ENCODE measurements around the gene BRDT.

BRDT gene

DNA sequence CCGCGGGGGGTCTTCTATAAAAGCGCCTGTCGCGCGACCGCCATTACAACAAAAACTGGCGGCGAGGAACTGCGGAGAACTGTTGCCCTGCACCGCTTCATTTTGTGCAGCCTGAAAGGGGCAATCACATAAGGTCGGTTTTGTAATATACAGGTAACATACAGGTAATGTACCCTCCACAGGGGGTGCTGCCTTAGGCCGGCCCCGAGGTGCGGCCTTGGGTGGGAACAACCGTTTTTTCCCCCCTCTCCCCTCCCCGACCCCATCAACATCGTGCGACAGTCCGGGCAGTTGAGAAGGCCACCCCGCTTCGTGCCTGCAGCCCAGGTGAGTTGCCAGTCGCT lies at the start of gene BRDT:
Gene BRDT, plus strand, starts transcription at position 46 of the 344 bp plus-strand sequence. CDS start 13,354 bp downstream, outside the sequence.
- DNase-seq (ENCODE audit: low read depth in 2 of 2): no peak

DNA sequence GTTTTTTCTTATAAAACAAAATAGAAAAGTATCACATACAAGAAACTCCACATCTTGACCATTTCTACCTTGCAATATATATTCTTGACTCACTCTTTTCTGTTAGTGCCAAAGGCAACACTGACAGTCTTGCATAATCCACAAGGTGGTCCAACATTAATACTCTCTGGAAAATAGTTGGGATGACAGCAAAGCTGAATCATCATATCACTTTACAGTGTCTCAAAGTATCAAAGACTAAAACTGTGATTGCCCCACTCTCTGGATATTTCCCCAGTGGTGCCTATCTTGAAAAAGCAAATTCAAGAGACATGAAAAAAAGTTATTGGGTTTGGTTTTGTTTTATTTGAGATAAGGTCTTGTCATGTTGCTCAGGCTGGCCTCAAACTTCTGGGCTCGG lies 48.6 kb upstream of the BRDT start:
- DNase-seq (ENCODE audit: low read depth in 2 of 2): no peak

DNA sequence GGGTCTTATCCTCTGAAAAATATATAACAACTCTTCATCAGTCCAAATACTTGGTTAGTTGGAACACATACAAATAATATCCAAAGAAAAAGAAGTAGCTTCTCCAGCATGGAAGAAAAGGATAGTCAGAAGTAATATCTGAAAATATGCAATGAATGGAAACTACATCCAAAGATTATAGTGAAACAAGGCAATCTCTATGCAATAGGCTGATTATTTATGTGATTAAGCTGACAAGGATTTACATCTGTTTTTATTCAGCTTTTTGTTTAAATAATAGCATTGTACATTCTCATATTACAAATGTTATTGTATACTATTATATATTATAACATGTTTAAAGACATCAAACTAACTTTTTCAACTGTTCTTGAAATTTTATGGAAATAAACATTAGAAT lies 48.0 kb upstream of the BRDT start:
- DNase-seq (ENCODE audit: low read depth in 2 of 2): no peak

DNA sequence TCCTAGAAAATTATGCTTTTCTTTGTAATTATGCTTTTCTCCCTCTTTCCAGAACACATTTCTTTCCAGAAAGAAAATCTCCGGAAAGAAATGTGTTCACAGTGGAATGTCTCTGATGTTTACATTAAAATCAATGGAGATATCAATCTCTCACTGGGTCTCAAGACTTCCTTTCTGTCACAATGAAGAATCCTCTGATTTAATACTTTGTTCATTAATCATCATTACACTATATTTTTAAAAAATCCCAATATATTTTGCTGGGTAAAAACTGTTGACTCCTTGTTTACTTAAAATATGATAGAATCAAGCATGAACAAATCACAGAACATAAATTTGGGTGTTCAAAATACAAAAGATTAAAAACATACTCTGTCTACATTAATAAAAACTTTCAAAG lies 36.9 kb upstream of the BRDT start:
- no peak for DNase-seq (ENCODE audit: low read depth in 2 of 2)

DNA sequence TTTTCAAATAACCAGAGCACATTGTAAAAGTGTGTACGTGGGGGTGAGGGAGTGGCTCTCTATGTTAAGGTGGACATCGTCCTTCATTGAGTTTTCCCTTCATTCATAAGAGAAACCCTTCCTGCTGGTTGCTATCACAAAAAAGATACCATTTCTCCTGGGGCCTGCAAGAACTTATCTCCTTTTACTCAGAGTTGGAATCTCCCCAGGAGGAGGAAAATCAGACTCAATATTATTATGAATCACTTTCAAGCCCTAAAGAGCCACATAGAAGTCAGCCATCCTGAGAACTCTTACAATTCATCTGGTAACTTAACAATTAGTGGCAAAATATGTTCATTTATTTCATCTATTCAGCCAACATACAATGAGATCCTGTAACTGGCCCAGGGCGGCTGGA lies 36.2 kb upstream of the BRDT start:
- no peak for DNase-seq (ENCODE audit: low read depth in 2 of 2)

DNA sequence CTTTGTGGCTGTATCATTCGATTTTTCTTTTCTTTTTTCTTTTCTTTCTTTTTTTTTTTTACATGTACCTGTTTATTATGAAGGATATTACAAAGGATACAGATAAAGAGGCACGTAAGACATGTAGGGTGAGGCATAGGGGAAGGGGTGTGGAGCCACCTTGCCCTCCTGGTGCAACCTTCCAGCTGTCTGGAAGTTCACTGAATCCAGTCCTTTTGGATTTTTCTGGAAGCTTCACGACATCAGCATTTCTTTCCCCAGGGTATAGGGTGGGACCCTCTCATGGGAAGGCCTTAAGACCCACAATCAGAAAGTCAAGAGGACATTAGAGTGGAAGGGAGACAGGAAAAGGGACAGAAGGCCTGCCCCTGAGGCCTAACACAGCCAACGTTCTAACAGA lies 33.2 kb upstream of the BRDT start:
- DNase-seq (ENCODE audit: low read depth in 2 of 2): no peak

DNA sequence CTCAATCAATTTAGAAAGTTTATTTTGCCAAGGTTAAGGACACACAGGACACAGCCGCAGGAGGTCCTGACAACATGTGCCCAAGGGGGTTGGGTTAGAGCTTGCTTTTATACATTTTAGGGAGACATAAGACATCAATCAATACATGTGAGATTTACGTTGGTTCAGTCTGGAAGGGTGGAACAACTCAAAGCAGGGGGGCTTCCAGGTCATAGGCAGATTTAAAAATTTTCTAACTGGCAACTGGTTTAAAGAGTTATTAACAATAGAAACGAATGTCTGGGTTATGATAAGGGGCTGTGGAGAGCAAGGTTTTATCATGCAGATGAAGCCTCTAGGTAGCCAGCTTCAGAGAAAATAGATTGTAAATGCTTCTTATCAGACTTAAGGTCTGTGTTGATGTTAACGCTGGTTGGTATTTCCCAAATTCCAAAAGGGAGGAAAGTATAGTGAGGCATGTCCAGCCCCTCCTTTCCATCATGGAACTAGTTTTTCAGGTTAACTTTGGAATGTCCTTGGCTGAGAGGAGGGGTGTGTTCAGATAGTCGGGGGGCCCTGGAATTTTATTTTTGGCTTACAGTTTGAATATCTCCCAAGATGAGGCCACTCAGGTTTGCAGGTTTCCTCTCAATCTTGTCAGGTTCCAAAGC lies 32.3 kb upstream of the BRDT start:
- DNase-seq (ENCODE audit: low read depth in 2 of 2): no peak

DNA sequence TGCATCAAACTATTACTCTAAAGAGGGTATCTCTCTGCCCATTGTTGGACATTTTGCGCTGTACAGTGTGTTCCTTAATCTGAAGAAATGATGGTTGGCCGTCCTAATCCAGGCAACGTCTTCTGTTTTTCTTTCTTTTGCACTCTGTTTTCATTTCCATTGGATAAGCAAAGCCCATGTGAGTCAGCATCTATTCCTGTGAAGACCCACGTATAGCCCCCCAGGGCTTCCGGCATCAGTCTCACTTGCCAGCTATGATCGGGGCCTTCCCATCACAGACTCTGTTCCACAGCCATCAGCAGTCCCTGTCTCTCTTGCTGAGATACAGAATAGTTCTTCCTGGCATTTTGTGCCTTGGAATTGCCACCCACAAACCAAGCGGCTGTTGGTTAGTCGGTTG lies 29.2 kb upstream of the BRDT start:
- no peak for DNase-seq (ENCODE audit: low read depth in 2 of 2)

DNA sequence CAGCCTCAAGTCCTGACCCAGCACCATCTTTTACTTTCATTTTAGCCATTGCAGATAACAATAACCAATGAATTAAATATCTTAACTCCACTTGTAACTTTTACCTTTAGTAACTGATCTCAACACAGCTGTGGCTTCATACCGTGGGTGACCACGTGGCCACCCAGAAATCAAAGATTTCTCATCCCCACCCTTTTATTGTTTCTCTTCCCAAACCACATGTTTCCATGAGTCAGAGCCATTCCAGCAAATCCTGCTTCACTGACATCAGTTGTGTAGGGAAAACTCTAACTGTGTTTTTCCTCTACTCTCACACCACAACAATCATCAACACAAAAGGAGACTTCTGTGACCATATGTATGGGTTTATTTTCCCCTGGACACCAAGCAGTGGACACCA lies 25.1 kb upstream of the BRDT start:
- no peak for DNase-seq (ENCODE audit: low read depth in 2 of 2)

DNA sequence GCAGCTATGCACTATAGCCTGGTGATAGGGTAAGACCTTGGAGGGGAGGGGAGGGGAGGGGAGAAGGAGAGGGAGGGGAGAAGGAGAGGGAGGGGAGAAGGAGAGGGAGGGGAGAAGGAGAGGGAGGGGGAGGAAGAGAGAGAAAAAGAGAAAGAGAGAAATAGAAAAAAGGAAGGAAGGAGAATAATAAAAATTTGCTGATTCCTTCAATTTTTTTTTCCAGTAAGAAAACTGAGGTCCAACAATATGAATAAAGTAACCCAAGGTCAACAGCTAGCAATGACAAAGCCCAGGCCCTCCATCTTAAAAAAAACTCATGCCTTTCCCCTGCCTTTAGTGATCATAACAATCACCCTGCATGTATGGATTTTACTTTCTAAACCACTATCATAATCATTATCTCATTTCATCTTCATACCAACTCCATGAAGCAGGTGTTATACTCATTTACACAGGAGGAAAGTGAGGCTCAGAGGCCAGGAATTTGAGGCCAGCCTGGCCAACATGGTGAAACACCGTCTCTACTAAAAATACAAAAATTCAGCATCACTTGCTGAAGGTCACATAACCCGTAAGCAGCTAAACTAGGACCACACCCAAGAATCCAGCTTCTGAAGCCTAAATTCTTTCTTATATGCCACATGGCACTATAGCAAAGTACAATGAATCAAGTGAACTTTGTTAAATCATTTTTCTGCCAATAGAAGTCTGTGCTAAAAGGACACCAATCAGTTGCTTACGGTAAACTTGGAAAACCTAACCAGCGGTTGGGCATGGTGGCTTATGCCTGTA lies 23.4 kb upstream of the BRDT start:
- no peak for DNase-seq (ENCODE audit: low read depth in 2 of 2)

DNA sequence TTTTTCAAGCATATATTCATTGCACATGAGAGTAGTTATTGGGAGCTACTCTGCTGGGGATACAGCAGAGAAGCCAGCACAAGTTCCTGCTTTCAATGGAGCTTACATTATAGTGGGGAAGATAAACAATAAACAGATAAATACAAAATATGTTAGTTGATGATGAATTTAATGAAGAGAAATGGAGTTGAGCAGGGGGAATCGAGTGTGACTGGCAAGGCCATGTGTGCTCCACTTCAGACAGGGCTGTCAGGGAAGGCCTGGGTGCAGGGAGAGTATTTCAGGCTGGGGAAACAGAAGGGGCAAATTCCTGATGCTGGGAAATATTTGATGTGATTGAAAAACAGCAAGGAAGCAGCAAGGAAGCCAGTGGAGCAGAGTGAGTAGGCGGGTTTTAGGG lies 21.2 kb upstream of the BRDT start:
- DNase-seq (ENCODE audit: low read depth in 2 of 2): no peak

DNA sequence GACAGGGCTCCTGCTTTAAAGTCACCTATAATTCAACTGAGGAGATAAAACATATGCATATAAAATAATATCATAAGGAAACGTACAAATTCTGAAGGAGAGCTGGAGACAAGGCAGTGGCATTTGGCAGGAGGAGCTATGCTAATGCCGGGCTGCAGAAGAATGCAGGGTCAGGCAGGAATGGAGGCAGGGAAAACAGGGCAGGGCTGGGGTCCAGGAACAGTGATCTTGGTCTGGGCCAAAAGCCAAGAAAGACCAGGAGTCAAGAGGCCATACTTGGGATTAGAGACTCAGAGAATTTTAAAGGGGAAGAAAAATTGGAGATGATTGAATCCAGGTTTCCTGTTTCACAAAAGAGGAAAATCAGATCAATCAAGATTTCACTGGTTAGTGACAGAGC lies 20.0 kb upstream of the BRDT start:
- no peak for DNase-seq (ENCODE audit: low read depth in 2 of 2)

DNA sequence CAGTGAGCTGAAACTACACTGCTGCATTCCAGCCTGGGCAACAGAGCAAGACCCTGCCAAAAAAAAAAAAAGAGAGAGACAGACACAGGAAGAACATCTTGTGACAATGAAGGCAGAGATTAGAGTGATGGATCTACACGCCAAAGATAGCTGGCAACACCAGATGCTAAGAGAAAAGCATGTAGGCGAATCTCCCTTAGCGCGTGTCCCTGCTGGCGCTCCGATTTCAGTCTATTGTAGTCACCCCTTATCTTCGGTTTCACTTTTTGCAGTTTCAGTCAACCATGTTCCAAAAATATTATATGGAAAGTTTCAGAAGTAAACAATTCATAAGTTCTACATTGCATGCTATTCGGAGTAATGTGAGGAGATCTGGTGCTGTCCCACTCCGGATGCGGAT lies 11.6 kb upstream of the BRDT start:
- no peak for DNase-seq (ENCODE audit: low read depth in 2 of 2)

DNA sequence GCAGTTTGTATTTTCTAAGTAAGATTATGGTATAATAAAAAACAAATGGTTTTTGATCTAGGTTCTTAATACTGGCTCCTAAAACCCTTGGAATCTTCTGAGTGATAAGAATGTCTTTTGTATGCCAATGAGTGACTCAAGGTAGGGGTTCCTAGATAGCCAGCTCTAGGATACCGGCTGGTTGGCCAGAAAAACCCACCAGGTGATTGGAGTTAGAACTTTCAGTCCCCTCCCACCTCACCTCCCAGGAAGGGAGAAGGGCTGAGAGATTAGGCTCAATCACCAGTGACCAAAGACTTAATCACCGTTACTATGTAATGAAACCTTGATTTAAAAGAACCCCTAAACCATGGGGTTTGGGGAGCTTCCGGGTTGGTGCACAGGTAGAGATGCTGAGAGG lies 8.7 kb upstream of the BRDT start:
- DNase-seq (ENCODE audit: low read depth in 2 of 2): no peak

DNA sequence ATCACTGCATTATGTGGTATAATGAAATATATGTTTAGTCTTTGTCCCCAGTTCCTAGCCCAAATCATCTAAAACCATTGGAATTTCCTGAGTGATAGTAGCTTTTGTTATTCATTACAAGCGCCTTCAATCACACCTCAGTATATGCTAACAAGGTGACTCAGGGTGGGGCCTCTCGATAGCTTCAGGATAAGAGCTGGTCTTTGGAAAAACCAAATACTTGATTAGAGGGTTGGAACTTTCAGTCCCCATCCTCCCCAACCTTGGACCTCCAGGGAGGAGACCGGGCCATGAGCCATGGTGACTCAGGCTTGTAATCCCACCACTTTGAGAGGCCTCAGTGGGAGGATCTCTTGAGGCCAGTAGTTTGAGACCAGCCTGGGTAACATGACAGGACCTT lies 5.1 kb upstream of the BRDT start:
- no peak for DNase-seq (ENCODE audit: low read depth in 2 of 2)

DNA sequence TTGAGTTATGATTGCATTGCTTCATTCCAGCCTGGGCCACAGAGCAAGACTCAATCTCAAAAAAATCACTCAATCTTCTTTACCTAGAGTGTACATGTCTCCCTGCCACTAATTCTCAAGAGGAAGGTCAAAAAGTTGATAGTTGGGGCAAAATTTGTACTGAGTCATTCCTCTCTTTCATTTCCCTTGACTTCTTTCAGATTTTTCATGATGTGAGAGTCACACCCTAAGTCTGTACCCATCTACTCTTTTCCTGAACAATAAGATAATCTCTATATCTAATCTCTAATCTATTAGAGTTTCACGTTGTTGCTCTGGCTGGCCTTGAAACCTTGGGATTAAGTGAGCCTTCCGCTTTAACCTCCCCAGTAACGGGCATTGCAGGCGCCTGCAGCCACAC lies 1.1 kb upstream of the BRDT start:
- no peak for DNase-seq (ENCODE audit: low read depth in 2 of 2)

DNA sequence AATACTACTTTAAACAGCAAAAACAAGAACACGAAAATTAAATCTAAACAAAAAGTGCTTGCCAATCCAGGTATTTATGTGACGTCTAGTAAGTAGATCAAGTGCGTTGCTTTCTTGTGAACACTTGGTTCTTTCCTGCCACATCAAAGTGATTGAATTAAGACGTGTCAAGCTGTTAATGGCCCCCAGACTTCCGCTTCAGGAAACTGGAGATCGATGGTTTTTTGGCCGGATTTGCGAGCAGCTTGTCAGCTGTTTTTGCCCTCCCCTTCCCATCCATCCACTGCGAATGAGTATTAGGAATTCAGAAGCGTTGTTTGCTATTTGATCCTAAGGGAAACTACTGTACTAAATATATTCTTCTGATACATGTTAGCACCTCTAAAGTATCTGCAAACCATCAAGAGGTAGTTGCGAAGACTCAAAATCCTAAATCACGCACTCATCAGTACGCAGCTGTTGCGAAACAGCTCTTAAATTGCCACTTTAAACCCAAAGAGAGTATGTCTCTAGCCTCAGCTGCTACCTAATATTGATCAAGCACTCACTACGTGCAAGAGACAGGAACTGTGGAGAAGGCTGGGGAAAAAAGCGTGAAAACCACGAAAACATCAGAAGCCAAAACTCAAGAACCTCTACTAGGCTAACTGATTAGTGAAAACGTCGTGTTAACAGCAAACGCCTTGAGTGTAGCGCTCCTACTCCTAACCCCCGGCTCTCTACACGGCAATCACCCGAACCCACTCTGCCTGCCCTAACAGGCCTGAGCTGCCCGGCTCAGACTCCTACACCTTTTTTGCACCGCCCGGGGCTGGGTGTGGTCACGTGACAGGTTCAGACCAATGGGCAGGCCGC lies 473 bp upstream of the BRDT start:
- DNase-seq (ENCODE audit: low read depth in 2 of 2): no peak

DNA sequence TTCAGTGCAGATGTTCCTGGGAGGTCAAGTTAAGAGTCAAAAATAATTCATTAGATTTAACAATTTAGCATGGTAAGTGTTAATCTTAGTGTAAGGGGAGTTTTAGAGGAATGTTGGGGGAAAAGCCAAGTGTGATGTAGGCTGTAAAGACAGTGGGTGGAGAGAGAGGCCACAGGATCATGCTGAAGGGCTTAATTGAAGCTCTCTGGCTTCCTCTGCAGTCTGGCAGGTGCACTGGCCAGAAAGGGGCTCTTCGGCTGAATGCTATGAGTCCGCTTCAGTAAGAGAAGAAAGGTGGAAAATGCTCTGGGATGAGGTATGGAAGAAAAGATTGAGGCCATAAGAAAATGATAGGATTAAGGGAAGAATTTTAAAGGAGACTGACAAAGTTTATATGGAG lies 3.0 kb downstream of the BRDT start:
- no peak for DNase-seq (ENCODE audit: low read depth in 2 of 2)

DNA sequence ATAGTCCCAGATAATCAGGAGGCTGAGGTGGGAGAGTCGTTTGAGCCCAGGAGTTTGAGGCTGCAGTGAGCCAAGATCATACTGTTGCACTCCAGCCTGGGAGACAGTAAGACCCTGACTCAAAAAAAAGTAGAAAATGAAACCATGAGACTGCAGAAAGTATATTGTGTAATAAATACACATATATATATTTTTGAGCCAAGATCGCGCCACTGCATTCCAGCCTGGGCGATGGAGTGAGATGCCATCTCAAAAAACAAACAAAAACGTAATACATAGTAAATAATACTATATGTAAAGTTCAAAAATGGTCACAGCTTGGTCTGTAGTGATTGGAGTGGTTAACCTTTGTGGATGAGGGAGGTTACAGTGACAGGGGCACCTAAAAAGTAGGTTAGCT lies 9.7 kb downstream of the BRDT start:
- no peak for DNase-seq (ENCODE audit: low read depth in 2 of 2)

DNA sequence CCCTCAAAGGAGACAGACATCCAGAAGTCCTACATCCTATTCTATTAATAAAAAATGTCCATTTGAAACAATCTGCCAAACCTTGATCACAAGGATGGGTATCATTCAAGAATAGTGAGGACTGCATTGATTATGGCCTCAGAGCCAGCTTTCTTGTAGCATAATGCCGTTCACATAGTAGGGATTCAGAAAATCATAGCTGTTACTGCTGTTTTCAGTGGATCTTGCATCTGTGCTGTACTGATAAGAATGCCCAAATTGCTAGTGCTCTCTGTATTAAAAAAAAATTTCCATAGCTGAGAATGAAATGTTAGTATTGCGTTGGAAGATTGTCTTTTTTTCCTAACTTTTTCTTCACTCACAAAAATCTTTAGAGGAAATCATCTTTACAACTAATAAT lies 19.1 kb downstream of the BRDT start:
- DNase-seq (ENCODE audit: low read depth in 2 of 2): no peak

DNA sequence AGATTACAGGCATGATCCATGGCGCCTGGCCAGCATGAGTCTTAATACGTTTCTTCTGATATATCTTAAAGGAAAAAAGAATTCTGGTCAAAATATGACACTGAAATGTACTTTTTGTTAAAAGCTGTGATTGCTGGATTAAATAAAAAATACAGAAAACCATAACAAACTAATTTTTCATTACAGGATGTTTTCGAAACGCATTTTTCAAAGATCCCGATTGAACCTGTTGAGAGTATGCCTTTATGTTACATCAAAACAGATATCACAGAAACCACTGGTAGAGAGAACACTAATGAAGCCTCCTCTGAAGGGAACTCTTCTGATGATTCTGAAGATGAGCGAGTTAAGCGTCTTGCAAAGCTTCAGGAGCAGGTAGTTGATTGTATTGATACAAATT lies 30.2 kb downstream of the BRDT start:
- DNase-seq (ENCODE audit: low read depth in 2 of 2): no peak

DNA sequence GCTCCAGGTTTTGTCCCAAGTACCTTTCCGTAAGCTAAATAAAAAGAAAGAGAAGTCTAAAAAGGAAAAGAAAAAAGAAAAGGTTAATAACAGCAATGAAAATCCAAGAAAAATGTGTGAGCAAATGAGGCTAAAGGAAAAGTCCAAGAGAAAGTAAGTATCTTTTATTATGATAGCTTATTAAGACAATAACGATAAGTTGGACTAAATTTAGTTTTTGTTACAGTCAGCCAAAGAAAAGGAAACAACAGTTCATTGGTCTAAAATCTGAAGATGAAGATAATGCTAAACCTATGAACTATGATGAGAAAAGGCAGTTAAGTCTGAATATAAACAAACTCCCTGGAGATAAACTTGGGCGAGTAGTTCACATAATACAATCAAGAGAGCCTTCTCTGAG lies 31.5 kb downstream of the BRDT start:
- no peak for DNase-seq (ENCODE audit: low read depth in 2 of 2)
